ENCODE data around the gene CSMD2.

The CSMD2 gene

DNA sequence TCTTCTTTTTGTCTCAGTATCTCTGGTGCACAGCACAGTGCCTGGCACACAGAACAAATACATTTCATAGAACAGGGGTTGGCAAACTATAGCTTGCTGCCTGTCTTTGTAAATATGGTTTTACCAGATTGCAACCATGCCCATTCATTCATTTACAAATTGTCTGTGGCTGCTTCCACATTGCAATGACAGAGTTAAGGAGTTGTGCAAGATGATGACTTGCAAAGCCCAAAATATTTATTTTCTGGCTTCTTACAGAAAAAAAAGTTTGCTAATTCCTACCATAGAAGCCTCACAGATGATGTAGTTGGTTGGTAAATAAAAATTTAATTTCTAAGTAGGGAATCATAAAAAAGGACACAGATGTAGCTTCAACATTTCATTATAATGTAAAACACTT is 312.3 kb downstream of the CSMD2 start:
- no peak for DNase-seq (ENCODE audit: low read depth)

GRCh38 chr1:33850481-33850880 is 314.5 kb downstream of the CSMD2 start:
- DNase-seq (ENCODE audit: low read depth) = no peak

GRCh38 chr1:33849211-33849610 is 315.8 kb downstream of the CSMD2 start:
- no peak for DNase-seq (ENCODE audit: low read depth)

DNA sequence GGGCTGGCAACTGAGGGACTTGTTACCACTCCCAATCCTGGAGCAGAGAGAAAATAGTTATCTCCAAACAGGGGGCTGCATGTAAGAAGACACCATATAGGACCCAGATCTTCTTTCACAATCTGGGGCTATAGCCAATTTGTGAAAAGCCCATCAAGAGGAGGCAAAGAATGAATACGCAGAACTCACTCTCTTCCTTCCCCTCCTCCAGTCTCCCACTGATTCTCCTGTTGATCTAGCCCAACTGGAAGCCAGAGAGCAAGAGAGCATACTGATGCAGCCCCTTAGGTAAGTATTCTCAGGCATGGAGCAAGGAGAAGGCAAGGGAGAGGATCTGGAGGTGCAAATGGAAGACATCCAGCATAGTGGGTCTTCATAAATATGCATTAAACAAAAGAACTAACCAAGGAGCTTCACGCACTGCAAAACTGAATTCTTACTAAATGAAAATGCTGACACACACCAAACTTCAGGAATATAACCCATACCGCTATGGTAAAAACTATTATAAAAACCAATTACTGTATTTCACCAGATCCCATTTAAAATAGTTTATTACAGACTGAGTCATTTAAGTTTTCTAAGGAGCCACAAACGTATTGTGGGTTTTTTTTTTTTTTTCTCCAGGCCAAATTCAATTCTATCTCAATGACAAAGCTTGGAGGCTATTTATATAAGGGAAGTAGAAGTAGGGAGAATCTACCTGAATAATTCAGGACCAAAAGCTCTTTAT is 316.7 kb downstream of the CSMD2 start:
- no peak for DNase-seq (ENCODE audit: low read depth)

GRCh38 chr1:33846861-33847260 is 318.2 kb downstream of the CSMD2 start:
- DNase-seq (ENCODE audit: low read depth) = no peak

DNA sequence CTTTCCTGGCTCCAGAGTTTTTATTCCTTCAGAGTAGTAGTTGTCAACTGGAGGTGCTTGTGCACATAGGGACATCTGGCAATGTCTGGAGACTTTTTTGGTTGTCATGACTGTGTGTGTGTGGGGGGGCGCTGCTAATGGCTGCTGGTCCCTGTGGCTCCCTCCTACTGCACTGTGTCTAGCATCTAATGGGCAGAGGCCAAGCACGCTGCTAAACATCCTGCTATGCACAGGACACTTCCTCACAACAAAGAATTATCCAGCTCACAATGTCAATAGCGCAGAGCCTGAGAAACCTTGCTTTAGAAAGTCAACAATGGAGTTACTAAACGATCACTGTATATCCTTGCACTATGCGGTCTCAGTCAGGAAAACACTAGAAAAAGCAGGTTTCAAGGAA is 320.9 kb downstream of the CSMD2 start:
- DNase-seq (ENCODE audit: low read depth) = no peak

GRCh38 chr1:33842348-33842747 is 322.7 kb downstream of the CSMD2 start:
- DNase-seq (ENCODE audit: low read depth) = no peak

DNA sequence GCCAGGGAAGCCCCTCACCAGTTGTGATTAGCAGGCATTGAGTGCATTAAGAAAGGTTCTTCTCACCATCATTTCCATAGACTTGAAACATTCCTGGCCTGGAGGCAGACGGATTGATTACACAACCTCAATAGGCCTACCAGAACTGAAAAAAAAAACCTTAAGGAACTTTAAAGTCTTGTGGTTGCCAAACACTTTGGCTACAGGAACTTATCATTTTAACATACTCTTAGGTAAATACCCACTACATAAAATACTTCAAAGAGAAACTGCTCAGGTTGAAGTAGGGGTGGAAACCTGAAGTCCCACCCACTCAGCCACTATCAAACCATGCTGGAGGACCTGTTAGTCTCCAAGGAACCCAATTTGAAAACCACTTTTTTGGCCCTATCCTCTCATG is 323.5 kb downstream of the CSMD2 start:
- DNase-seq (ENCODE audit: low read depth) = no peak

DNA sequence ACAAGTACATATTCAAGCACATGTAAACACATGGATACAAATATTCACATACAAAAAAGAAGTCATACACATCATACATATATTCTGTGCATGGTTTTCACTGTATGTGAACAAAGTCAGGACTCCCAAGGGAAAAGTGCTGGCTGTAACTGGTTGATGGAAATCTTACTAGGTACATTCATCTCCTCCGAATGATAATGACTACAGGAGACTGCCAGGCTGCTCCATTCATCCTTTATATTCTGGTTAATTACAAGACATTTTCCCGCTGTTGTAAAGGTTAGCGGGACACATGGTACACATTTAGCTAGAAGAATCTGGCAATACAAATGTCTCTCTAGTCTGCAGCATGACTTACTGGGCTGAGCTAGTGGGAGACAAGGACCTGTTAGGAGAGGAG is 327.4 kb downstream of the CSMD2 start:
- no peak for DNase-seq (ENCODE audit: low read depth)

- DNase-seq (ENCODE audit: low read depth) = no peak
Measured at GRCh38 chr1:33836911-33837310, 328.1 kb downstream of the CSMD2 start.

DNA sequence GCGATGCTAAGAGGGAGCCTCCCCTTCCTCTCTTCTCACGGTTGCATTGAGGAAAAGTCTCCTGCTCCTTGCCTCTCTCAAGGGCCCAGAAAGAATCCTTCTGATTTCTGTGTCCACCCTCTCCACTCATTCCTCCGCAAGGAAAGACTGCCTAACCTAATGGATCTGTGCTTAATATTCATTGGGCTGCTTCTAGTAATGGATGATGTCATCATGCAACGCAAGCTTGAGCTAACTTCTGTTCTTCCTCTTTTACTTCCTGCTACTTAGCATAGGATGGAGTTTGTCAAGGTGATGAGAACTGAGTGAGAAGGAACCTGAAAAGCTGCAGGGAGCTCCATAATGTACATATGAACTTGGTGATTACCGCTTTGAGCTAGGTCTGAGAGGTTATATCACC is 336.4 kb downstream of the CSMD2 start:
- no peak for DNase-seq (ENCODE audit: low read depth)

GRCh38 chr1:33828059-33828458 is 337.0 kb downstream of the CSMD2 start:
- no peak for DNase-seq (ENCODE audit: low read depth)

GRCh38 chr1:33826711-33827110 is 338.3 kb downstream of the CSMD2 start:
- no peak for DNase-seq (ENCODE audit: low read depth)

DNA sequence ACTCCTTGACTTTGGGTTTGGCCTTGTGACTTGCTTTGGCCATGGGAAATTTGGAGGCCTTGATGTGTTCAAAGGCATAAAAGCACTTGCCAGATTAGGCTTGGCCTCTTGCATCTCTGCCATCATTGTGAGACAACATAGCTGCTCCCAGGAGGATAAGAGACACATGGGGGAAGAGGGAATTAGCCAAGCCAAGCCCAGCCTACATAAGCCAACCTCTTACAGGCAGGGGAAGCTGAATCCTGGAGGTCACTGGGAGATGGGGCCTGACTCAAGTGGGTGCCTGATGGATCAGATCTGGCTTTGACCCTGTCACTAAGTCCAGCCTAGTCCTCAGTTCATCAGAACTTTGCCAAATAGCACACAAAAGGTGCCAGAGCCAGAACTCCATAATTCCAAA is 338.7 kb downstream of the CSMD2 start:
- no peak for DNase-seq (ENCODE audit: low read depth)

DNA sequence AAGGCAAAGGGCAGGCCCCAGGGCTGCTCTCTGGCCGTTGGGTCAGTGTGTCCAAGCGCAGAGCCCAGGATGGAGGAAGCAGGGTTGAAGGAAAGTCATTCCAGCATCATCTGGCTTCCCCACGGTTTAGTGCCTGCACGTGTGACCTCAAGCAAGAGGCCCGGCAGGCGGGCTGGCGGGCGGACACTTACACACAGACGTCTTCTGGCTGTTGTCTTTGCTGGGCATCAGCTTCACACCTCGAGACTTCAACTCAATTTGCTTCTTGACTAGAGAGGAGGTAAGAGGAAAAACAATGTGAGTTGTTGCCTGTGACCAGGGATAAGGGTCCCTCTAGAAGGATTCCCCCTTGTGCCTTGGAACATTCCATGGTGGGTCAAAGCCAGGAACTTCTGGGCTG is 339.5 kb downstream of the CSMD2 start:
- DNase-seq (ENCODE audit: low read depth) = no peak

- DNase-seq (ENCODE audit: low read depth) = no peak
Measured at GRCh38 chr1:33824971-33825370, 340.1 kb downstream of the CSMD2 start.

GRCh38 chr1:33824321-33824720 is 340.7 kb downstream of the CSMD2 start:
- DNase-seq (ENCODE audit: low read depth) = no peak

GRCh38 chr1:33823830-33824229 is 341.2 kb downstream of the CSMD2 start:
- no peak for DNase-seq (ENCODE audit: low read depth)

GRCh38 chr1:33823401-33823800 is 341.6 kb downstream of the CSMD2 start:
- no peak for DNase-seq (ENCODE audit: low read depth)

DNA sequence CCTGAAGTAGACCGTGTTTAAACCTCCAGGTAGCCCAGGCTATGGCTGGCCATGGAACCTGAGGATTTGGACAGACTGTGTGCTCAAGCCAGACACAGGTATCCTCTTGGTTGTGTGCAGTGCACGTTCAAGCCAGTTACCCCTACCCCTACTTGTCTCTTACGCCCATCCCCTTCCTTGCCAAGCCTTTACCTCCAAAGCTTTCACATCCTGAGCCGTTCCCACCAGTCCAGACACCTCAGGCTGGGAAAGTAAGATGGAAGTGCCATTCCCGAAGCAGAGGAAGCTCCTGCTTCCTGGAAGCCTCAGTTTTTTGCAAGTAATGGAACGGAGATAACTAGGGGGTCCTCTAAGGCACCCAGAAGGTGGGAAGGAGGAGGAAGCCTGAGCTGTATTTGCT is 342.6 kb downstream of the CSMD2 start:
- no peak for DNase-seq (ENCODE audit: low read depth)

- no peak for DNase-seq (ENCODE audit: low read depth)
Measured at GRCh38 chr1:33821291-33821690, 343.7 kb downstream of the CSMD2 start.

DNA sequence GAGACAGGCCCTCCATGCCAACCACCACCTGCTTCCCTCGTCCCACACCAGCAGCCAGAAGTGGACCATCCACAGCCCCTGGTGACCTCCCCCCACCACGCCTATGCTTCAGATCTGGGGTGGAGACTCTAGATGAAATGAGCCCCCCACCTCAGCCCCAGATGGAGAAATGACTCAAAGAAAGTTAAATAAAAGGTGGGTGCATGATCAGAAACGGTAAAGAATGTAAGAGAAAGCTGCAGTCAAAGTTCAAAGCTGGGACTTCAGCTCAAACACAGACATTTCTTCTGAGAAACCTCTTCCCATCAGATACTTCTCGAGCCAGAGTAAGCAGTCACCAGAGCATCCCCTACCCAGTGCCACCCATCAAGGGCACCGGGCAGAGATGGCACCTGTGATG is 344.2 kb downstream of the CSMD2 start:
- DNase-seq (ENCODE audit: low read depth) = no peak

DNA sequence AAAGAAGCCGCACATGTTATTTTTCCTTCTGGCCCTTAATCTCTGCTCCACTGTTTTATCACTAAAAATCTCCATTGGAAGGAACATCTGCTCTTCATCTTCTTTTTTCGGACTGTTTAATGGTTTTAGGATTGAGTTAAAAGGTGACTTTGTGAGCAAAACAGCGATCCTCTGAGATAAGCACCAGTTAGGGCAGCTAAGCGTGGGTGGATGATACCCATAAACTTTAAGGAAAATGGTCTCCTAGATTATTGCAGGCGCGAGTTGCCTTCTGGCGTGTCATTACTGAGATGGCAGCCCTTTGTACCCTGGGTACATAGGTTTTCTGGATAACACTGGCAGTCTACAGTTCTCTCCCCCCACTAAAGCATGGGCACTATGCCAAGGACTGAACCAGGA is 345.1 kb downstream of the CSMD2 start:
- DNase-seq (ENCODE audit: low read depth) = no peak

GRCh38 chr1:33819290-33819912 is 345.6 kb downstream of the CSMD2 start:
- DNase-seq (ENCODE audit: low read depth) = no peak
